Colon (tissue), 2 donors: ENCODE measurements around the gene ANK3.

Experiments
- FAIRE-seq: peaks from 2 replicates; lab custom pipeline; 2012; peaks lifted over from hg19 to GRCh38; lab: Jason Lieb, UNC
- donor health status: control.
- donor health status: control.

Gene ANK3

GRCh38 chr10:60138026-60138425, 251.6 kb downstream of the ANK3 start:
- FAIRE-seq = no peak

- peak; percentile 53 for FAIRE-seq
These were observed 252.2 kb downstream of the ANK3 start for GRCh38 chr10:60137292-60137992.

GRCh38 chr10:60135020-60135419, 254.7 kb downstream of the ANK3 start:
- no peak for FAIRE-seq

GRCh38 chr10:60134548-60134947, 255.1 kb downstream of the ANK3 start:
- FAIRE-seq = no peak

GRCh38 chr10:60130130-60130579, 259.5 kb downstream of the ANK3 start:
- no peak for FAIRE-seq

GRCh38 chr10:60125895-60126294, 263.8 kb downstream of the ANK3 start:
- no peak for FAIRE-seq

GRCh38 chr10:60124536-60124935, 265.1 kb downstream of the ANK3 start:
- FAIRE-seq = no peak

GRCh38 chr10:60123668-60124067, 266.0 kb downstream of the ANK3 start:
- FAIRE-seq = no peak

GRCh38 chr10:60123172-60123571, 266.5 kb downstream of the ANK3 start:
- no peak for FAIRE-seq

- FAIRE-seq = no peak
These were observed 267.5 kb downstream of the ANK3 start for GRCh38 chr10:60122190-60122589.

- no peak for FAIRE-seq
These were observed 274.7 kb downstream of the ANK3 start for GRCh38 chr10:60114765-60115586.

GRCh38 chr10:60110739-60111138, 278.9 kb downstream of the ANK3 start:
- no peak for FAIRE-seq

- no peak for FAIRE-seq
These were observed 282.2 kb downstream of the ANK3 start for GRCh38 chr10:60107308-60107976.

- no peak for FAIRE-seq
These were observed 284.4 kb downstream of the ANK3 start for GRCh38 chr10:60105295-60105695.

GRCh38 chr10:60101821-60102220, 287.9 kb downstream of the ANK3 start:
- no peak for FAIRE-seq

GRCh38 chr10:60099998-60100747, 289.5 kb downstream of the ANK3 start:
- peak; percentile 10 for FAIRE-seq

GRCh38 chr10:60098677-60099601, 290.7 kb downstream of the ANK3 start:
- no peak for FAIRE-seq

- no peak for FAIRE-seq
These were observed 292.7 kb downstream of the ANK3 start for GRCh38 chr10:60096761-60097513.

GRCh38 chr10:60093317-60093716, 296.4 kb downstream of the ANK3 start:
- no peak for FAIRE-seq

- no peak for FAIRE-seq
These were observed 302.8 kb downstream of the ANK3 start for GRCh38 chr10:60086862-60087261.
